DOHH2 (cell line): Measurements from ENCODE around the gene MGLL.

Experiments used
- H3F3A ChIP-seq: fragments of 200-600 bp; sonication (generic), shearing (Covaris generic); 2 replicates; pipeline ENCODE4 v1.6.0; 2016; ENCODE audit warnings: antibody characterized with exemption, mild to moderate bottlenecking; ENCODE audit not compliant: control insufficient read depth, insufficient read depth
- H3K27ac ChIP-seq: fragments of 200-600 bp; sonication (generic); 2 replicates; pipeline ENCODE4 v1.5.1; 2014; ENCODE audit warnings: low read depth, mild to moderate bottlenecking, low read length, moderate library complexity
- H3K27me3 ChIP-seq: fragments of 200-600 bp; sonication (generic); 2 replicates; pipeline ENCODE4 v1.6.1; 2014; ENCODE audit warnings: mild to moderate bottlenecking, low read length, mixed read lengths; ENCODE audit not compliant: control insufficient read depth
- H3K36me3 ChIP-seq: fragments of 200-600 bp; sonication (generic); 2 replicates; pipeline ENCODE4 v1.6.1; 2014; ENCODE audit warnings: mild to moderate bottlenecking, low read length, moderate library complexity, mixed read lengths; ENCODE audit not compliant: control insufficient read depth
- H3K4me1 ChIP-seq: fragments of 200-600 bp; sonication (generic); 2 replicates; pipeline ENCODE4 v1.6.1; 2014; ENCODE audit warnings: mild to moderate bottlenecking, low read length, mixed read lengths; ENCODE audit not compliant: control insufficient read depth
- H3K4me2 ChIP-seq: fragments of 200-600 bp; sonication (generic); 2 replicates; pipeline ENCODE4 v1.6.0; 2014; ENCODE audit warnings: mild to moderate bottlenecking, low read length, moderate library complexity
- H3K4me3 ChIP-seq: fragments of 200-600 bp; sonication (generic); 2 replicates; pipeline ENCODE4 v1.5.1; 2014; ENCODE audit warnings: mild to moderate bottlenecking, low read length, mixed read lengths
- H3K79me2 ChIP-seq: fragments of 200-600 bp; sonication (generic); 2 replicates; pipeline ENCODE4 v1.6.1; 2014; ENCODE audit warnings: mild to moderate bottlenecking, low read length, mixed read lengths; ENCODE audit not compliant: control insufficient read depth
- H3K9me2 ChIP-seq: fragments of 200-600 bp; sonication (generic); replicated peaks from 2 replicates; pipeline ENCODE4 v1.6.1; 2014; ENCODE audit warnings: mild to moderate bottlenecking, low read length, mixed read lengths; ENCODE audit not compliant: control insufficient read depth
- H3K9me3 ChIP-seq: fragments of 200-600 bp; sonication (generic); 2 replicates; pipeline ENCODE4 v1.6.1; 2014; ENCODE audit warnings: antibody characterized with exemption, low read length, mixed read lengths; ENCODE audit not compliant: control insufficient read depth, insufficient read depth
- H4K20me1 ChIP-seq: fragments of 200-600 bp; sonication (generic); 2 replicates; pipeline ENCODE4 v1.6.0; 2014; ENCODE audit warnings: low read depth, mild to moderate bottlenecking, antibody characterized with exemption, low read length, moderate library complexity; ENCODE audit not compliant: control insufficient read depth, insufficient read depth
- CTCF ChIP-seq: fragments of 200-600 bp; sonication (generic); IDR thresholded peaks from one replicate; pipeline ENCODE4 v1.5.1; 2014; ENCODE audit warnings: antibody characterized with exemption, mild to moderate bottlenecking, low read depth, low read length; ENCODE audit not compliant: poor library complexity, severe bottlenecking
- EZH2phosphoT487 ChIP-seq: fragments of 200-600 bp; sonication (generic); IDR thresholded peaks from 2 replicates; pipeline ENCODE4 v1.6.1; 2017; ENCODE audit warnings: borderline replicate concordance, mild to moderate bottlenecking, antibody characterized with exemption, low read length, moderate library complexity, mixed read lengths

The MGLL gene

GRCh38 chr3:127754411-127755304 is 67.7 kb downstream of the MGLL start:
- no peaks in the 10 kb centered on the region for H3K79me2 ChIP-seq
- peaks cover 49% of the 10 kb centered on the region for H3K27me3 ChIP-seq
- no peaks in the 10 kb centered on the region for H3F3A ChIP-seq
- no peak overlapping the region for H3K4me2 ChIP-seq
- no peak overlapping the region for H3K4me3 ChIP-seq
- no peak overlapping the region for H3K27ac ChIP-seq
- H3K9me2 ChIP-seq, result no peaks in the 10 kb centered on the region
- no peaks in the 10 kb centered on the region for H3K36me3 ChIP-seq
- no peaks in the 10 kb centered on the region for H4K20me1 ChIP-seq
- TF ChIP-seq CTCF (no peak), EZH2phosphoT487 (no peak)
- no peaks in the 10 kb centered on the region for H3K9me3 ChIP-seq
- peaks cover 12% of the 10 kb centered on the region for H3K4me1 ChIP-seq

DNA sequence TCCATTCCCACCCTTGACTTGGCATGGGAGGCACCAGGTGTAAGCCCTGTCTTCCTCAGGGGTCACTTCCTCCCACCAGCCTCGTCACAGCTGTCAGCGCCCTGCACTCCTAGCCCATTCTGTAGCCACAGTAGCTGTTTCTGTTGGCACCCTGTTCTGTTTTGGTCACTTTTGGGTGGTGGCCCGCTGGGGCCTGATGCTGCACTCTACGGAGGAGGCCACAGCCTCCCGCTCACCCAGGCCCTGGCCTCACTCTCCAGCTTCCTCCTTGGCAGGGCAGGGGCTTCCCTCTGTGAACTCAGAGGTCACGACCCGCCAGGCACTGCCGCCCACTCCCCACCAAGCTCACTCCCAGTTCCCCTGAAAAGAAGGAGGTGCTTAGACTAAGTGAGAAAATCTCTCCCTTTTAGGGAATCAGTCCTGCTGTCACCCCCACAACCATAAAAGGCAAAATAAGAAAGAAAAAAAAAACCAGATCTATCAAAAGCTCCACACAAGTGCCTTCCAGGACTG is 68.4 kb downstream of the MGLL start:
- H3K4me2 ChIP-seq, result no peak overlapping the region

GRCh38 chr3:127753338-127753737 is 69.0 kb downstream of the MGLL start:
- Histone ChIP-seq H3F3A (no peaks in the 10 kb centered on the region), H3K4me2 (no peak overlapping the region), H3K27ac (no peak overlapping the region), H3K4me1 (peaks cover 13% of the 10 kb centered on the region), H3K79me2 (no peaks in the 10 kb centered on the region), H3K4me3 (no peak overlapping the region), H3K9me2 (no peaks in the 10 kb centered on the region), H3K36me3 (no peaks in the 10 kb centered on the region), H4K20me1 (no peaks in the 10 kb centered on the region), H3K27me3 (peaks cover 49% of the 10 kb centered on the region), H3K9me3 (no peaks in the 10 kb centered on the region)
- TF ChIP-seq CTCF (no peak), EZH2phosphoT487 (no peak)

More for the DNA sequence above, 68.4 kb downstream of the MGLL start:
- TF ChIP-seq CTCF (no peak), EZH2phosphoT487 (no peak)
- no peaks in the 10 kb centered on the region for H3K9me3 ChIP-seq
- H3K9me2 ChIP-seq, result no peaks in the 10 kb centered on the region
- peaks cover 49% of the 10 kb centered on the region for H3K27me3 ChIP-seq
- no peak overlapping the region for H3K27ac ChIP-seq
- H3K79me2 ChIP-seq, result no peaks in the 10 kb centered on the region
- H4K20me1 ChIP-seq, result no peaks in the 10 kb centered on the region
- no peaks in the 10 kb centered on the region for H3F3A ChIP-seq
- peaks cover 13% of the 10 kb centered on the region for H3K4me1 ChIP-seq
- H3K36me3 ChIP-seq, result no peaks in the 10 kb centered on the region
- H3K4me3 ChIP-seq, result no peak overlapping the region
